Central memory CD8-positive, alpha-beta T cell (primary cell): ENCODE measurements around the gene ST6GALNAC3.

Experiments
- ATAC-seq: fragments of 150-1000 bp; cut with Tn5 transposase; replicated peaks from 2 replicates; pipeline ENCODE4 v1.10.0; 2022; ENCODE audit warnings: mild to moderate bottlenecking, moderate FRiP score, moderate number of reproducible peaks; ENCODE audit not compliant: poor library complexity, severe bottlenecking; ENCODE audit errors: extremely low read depth
- DNase-seq, 2 donors: peaks; one replicate each; pipeline ENCODE4 v3.0.0; 2021; ENCODE audit warnings: low spot score in 2 of 2
- H3K27ac Mint-ChIP-seq: one replicate; pipeline ENCODE4 v1.8.0; 2022; ENCODE audit warnings: low read depth, mild to moderate bottlenecking, moderate library complexity, mixed read lengths
- H3K27me3 Mint-ChIP-seq: one replicate; pipeline ENCODE4 v1.8.0; 2022; ENCODE audit warnings: mixed read lengths
- H3K36me3 Mint-ChIP-seq: one replicate; pipeline ENCODE4 v1.8.0; 2022; ENCODE audit warnings: mild to moderate bottlenecking, moderate library complexity, mixed read lengths; ENCODE audit not compliant: insufficient read depth
- H3K4me1 Mint-ChIP-seq: one replicate; pipeline ENCODE4 v1.8.0; 2022; ENCODE audit warnings: mixed read lengths
- H3K4me3 Mint-ChIP-seq: one replicate; pipeline ENCODE4 v1.8.0; 2022; ENCODE audit warnings: mild to moderate bottlenecking, moderate library complexity, mixed read lengths
- H3K9me3 Mint-ChIP-seq: one replicate; pipeline ENCODE4 v1.8.0; 2022; ENCODE audit warnings: mixed read lengths

The ST6GALNAC3 gene

DNA sequence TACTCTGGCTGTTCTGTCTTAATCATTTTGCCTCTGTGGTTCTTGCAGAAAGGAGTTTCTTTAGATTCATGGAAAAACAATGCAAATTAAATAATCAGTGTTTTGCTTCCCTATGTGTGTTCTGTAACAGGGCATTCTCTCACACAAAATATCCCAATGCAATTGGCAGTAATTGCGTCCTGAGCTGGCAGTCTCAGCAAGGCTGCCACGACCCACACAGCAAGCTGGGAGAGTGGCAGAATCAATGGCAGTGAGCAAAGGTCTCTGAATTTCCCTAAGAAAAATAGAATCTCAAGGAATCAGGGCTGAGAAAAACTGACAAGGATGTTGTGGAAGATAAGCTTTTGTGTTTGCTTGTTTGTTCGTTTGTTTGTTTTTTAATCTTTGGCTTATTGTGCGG, 594.6 kb downstream of the ST6GALNAC3 start:
- Mint-ChIP-seq H3K4me1 (no peaks in the 10 kb centered on the region), H3K36me3 (no peaks in the 10 kb centered on the region), H3K9me3 (peaks cover 6% of the 10 kb centered on the region), H3K27ac (no peak overlapping the region), H3K4me3 (no peak overlapping the region), H3K27me3 (no peaks in the 10 kb centered on the region)
- ATAC-seq: no peak
- DNase-seq: no peak

DNA sequence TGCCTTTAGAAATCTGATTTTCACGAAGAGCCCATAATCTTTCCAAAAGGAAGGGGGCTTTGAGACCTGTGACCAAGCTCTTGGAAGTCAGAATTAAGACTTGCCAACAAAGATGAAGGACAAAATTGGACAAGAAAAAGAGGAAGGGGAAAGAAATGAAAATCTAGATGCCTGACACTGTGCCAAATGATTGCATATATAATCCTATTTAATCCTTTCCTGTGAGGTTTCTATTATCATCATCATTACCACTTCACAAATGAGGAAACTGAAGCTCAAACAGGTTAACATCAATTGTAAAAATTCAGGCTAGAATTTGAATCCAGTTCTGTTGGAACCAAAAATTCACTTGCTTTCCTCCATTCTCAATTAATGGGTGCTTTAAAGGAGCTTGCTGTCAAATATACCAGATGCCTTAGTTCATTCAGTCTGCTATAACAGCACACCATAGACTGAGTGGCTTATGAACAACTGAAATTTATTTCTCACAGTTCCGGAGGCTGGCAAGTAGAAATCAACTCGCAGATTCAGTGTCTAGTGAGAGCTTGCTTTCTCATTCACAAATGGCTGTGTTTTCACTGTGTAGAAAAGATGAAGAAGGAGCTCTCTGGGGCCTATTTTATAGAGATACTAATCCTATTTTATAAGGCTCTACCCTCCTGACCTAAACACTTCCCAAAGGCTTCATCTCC, 595.2 kb downstream of the ST6GALNAC3 start:
- peaks cover 6% of the 10 kb centered on the region for H3K9me3 Mint-ChIP-seq
- H3K27me3 Mint-ChIP-seq: no peaks in the 10 kb centered on the region
- no peak overlapping the region for H3K27ac Mint-ChIP-seq
- H3K36me3 Mint-ChIP-seq: no peaks in the 10 kb centered on the region
- no peaks in the 10 kb centered on the region for H3K4me1 Mint-ChIP-seq
- H3K4me3 Mint-ChIP-seq: no peak overlapping the region
- DNase-seq (no peak), ATAC-seq (no peak)

DNA sequence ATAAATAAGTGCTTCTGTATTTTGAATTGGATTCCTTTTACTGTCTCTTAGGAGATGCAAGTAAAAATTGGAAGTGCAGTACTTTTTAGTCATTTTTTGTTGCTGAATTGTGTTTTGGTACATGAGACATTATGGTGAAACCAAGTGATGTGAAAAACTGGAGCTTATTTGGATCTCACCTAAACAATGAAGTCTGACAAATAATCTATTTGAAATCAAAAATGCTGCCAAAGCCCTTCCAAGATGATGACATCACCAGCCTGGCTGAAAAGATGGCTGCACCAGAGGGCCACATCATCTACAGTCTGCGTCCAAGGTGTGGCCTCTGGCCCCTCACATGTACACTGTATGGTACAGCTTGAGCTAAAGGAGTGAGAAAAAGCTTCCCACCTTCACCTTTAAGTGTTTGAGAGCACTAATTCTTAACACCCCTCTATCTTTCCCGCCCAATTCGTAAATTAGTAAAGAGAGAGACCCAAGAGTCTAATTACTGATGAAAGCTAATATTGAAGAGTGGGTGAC, 600.2 kb downstream of the ST6GALNAC3 start:
- H3K9me3 Mint-ChIP-seq: peaks cover 6% of the 10 kb centered on the region
- H3K27ac Mint-ChIP-seq: no peak overlapping the region
- H3K36me3 Mint-ChIP-seq: no peaks in the 10 kb centered on the region
- DNase-seq (no peak), ATAC-seq (no peak)
- H3K4me1 Mint-ChIP-seq: no peaks in the 10 kb centered on the region
- H3K4me3 Mint-ChIP-seq: no peak overlapping the region
- H3K27me3 Mint-ChIP-seq: no peaks in the 10 kb centered on the region

DNA sequence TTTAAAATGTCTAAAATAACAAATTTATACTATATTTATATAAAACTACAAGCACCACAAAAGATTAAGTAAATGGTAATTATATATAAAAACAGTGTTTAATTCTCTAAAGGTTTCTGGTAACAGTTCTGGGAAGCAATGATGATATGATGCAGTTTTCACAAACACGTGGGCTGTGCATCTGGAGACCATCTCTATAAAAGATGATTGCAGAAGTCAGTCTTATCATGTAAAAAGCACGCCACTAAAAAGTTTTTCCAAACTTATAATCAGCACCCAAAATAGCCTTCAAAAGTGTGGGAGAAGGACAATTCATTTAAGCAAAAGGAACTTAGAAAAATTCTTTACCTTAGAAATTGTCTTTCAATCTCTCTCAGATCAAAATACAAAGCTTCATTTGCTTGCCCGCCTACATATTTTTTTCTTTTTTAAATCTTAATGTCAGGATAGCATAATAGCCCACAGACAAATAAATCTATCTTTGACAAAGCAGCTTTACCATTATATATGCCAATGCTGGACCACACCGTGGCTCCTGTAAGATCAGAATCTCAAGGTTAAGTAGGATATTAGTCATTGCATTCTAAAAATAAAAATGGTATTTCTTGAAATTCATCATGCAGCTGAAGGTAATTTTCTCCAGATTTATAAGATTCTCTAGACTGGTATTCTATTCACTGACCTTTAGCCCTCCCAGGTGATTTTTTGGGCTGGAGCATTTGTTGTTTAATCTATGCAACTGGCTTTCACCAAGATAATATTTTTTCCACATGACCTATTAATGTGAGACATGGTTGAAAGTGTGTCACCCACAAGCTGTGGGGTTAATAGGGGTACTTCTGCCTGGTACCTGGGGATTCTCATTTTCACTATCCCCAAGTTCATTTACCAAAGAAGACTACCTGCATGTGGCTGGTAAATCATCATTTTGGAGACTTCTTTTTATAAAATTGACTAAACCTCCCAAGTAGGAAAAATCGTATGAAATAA, 603.2 kb downstream of the ST6GALNAC3 start:
- H3K27me3 Mint-ChIP-seq: no peaks in the 10 kb centered on the region
- H3K4me3 Mint-ChIP-seq: no peak overlapping the region
- DNase-seq (no peak), ATAC-seq (no peak)
- no peaks in the 10 kb centered on the region for H3K4me1 Mint-ChIP-seq
- H3K36me3 Mint-ChIP-seq: no peaks in the 10 kb centered on the region
- no peak overlapping the region for H3K27ac Mint-ChIP-seq
- H3K9me3 Mint-ChIP-seq: no peaks in the 10 kb centered on the region

DNA sequence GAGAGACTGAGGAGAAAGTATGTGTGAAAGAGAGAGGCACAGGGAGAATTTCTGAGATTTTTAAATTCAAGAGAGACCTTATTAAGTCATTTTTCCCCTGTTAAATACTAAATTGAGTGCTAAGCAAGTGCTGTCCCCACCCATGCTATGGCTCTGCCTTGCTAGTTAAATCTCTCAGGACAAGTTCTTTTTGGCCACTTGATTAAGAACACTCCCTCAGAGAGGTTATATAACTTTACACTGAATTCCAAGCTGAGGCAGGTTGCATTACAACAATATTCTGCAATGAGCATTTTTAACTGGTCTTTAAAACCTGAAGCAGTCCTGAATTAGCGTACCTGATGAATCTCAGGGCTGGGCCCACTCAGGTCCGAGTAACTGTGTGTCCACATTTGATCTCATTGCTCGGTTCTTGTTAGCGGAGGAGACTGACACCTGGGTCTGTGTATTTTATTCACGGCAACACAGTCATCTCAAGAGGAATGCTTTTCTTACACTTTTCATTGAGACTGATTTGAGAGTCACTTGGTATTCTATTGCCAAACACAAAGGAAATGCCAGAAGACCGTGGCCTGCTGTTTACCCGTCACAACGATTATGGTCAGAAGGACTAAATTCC, 605.1 kb downstream of the ST6GALNAC3 start:
- DNase-seq (no peak), ATAC-seq (no peak)
- H3K27me3 Mint-ChIP-seq: no peaks in the 10 kb centered on the region
- H3K9me3 Mint-ChIP-seq: no peaks in the 10 kb centered on the region
- H3K4me1 Mint-ChIP-seq: no peaks in the 10 kb centered on the region
- no peak overlapping the region for H3K27ac Mint-ChIP-seq
- H3K36me3 Mint-ChIP-seq: no peaks in the 10 kb centered on the region
- no peak overlapping the region for H3K4me3 Mint-ChIP-seq

DNA sequence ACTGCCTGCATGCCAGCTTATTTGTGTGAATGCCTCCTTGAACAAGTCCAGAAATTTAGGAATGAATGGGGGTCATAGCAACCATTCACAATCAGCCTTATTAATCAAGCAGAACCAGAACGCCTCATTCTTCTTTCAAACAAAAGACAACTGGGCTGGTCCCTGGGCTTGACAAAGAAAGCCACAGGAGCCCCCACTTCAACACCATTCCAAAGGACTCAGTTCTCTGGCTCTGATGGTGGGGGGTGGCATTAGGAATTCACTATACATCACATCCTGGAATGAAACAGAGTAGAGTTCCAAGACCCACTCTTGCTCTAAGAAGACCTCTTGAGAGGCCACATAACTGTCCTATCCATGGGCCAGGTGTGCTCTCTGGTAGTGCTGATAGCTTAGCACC, 606.1 kb downstream of the ST6GALNAC3 start:
- DNase-seq (no peak), ATAC-seq (no peak)
- Mint-ChIP-seq H3K4me1 (no peaks in the 10 kb centered on the region), H3K27ac (no peak overlapping the region), H3K4me3 (no peak overlapping the region), H3K9me3 (no peaks in the 10 kb centered on the region), H3K27me3 (no peaks in the 10 kb centered on the region), H3K36me3 (no peaks in the 10 kb centered on the region)

DNA sequence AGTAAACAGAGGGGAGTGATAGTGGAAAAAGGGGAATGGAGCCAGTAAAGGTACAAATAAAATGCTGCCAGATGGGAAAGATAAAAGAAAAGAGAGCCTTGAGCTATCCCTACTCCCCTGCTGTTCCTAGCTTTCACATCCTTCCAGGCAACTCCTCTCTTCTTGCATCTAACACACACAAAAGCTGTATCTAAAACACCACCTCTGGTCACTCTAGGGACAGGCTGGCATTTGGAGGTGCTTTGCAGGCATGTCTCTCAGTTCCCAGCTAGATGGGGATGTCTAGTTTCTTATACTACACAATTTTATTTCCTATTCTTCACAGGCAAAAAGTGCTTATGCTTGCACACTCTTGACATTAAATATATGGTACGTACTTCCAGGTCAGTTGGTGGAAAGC, 607.6 kb downstream of the ST6GALNAC3 start:
- H3K4me3 Mint-ChIP-seq: no peak overlapping the region
- ATAC-seq (no peak), DNase-seq (no peak)
- H3K4me1 Mint-ChIP-seq: no peaks in the 10 kb centered on the region
- H3K36me3 Mint-ChIP-seq: no peaks in the 10 kb centered on the region
- H3K27ac Mint-ChIP-seq: no peak overlapping the region
- no peaks in the 10 kb centered on the region for H3K27me3 Mint-ChIP-seq
- no peaks in the 10 kb centered on the region for H3K9me3 Mint-ChIP-seq
